Smooth muscle cell (in vitro differentiated cells): Measurements from ENCODE around the gene SLC28A3. TPM values are rescaled to one million over a fixed set of nuclear protein-coding genes. Genes with fewer than 3 reads are reported as not detected.

Experiments used
- DNase-seq: peaks from one replicate; lab custom pipeline; 2025; ENCODE audit not compliant: unreplicated experiment; lab: John Stamatoyannopoulos, UW
- H2AFZ ChIP-seq: fragments of 200-600 bp; sonication (generic); 2 replicates; pipeline ENCODE4 v1.6.0; 2016; ENCODE audit warnings: antibody characterized with exemption, low read depth, mild to moderate bottlenecking
- H3F3A ChIP-seq: fragments of 200-600 bp; sonication (generic); 2 replicates; pipeline ENCODE4 v1.6.0; 2017; ENCODE audit warnings: antibody characterized with exemption, low read depth
- H3K27ac ChIP-seq: fragments of 200-600 bp; sonication (generic); 2 replicates; pipeline ENCODE4 v1.5.1; 2016; ENCODE audit warnings: low read depth, mild to moderate bottlenecking
- H3K27me3 ChIP-seq: fragments of 200-600 bp; sonication (generic); 2 replicates; pipeline ENCODE4 v1.6.1; 2016; ENCODE audit warnings: low read depth, mild to moderate bottlenecking
- H3K36me3 ChIP-seq: fragments of 200-600 bp; sonication (generic); 2 replicates; pipeline ENCODE4 v1.5.1; 2016; ENCODE audit warnings: low read depth
- H3K4me1 ChIP-seq: fragments of 200-600 bp; sonication (generic); 2 replicates; pipeline ENCODE4 v1.5.1; 2016; ENCODE audit warnings: low read depth
- H3K4me2 ChIP-seq: fragments of 200-600 bp; sonication (generic); 2 replicates; pipeline ENCODE4 v1.6.0; 2016; ENCODE audit warnings: mild to moderate bottlenecking
- H3K4me3 ChIP-seq: fragments of 200-600 bp; sonication (generic); 2 replicates; pipeline ENCODE4 v1.5.1; 2016; ENCODE audit warnings: mild to moderate bottlenecking
- H3K79me2 ChIP-seq: fragments of 200-600 bp; sonication (generic); 2 replicates; pipeline ENCODE4 v1.6.0; 2016; ENCODE audit warnings: low read depth, mild to moderate bottlenecking
- H3K9ac ChIP-seq: fragments of 200-600 bp; sonication (generic); 2 replicates; pipeline ENCODE4 v1.6.0; 2016; ENCODE audit warnings: low read depth
- H3K9me3 ChIP-seq: fragments of 200-600 bp; sonication (generic); replicated peaks from 2 replicates; pipeline ENCODE4 v1.5.1; 2016; ENCODE audit warnings: low read depth
- H4K20me1 ChIP-seq: fragments of 200-600 bp; sonication (generic); 2 replicates; pipeline ENCODE4 v1.6.0; 2016; ENCODE audit warnings: low read depth
- CTCF ChIP-seq: fragments of 200-600 bp; sonication (generic); IDR thresholded peaks from 2 replicates; pipeline ENCODE4 v1.5.1; 2017; ENCODE audit warnings: borderline replicate concordance, mild to moderate bottlenecking, antibody characterized with exemption; ENCODE audit not compliant: insufficient read depth, poor library complexity, severe bottlenecking
- WGBS: methylation state at CpG from one replicate; pipeline ENCODE4 v1.1.7; 2016; ENCODE audit warnings: low lambda C conversion rate; 5-methylcytosine and 5-hydroxymethylcytosine counted together
- polyA plus RNA-seq: library from polyadenylated mRNA; unstranded; fragments of >200 nt; fragmentation: Nextera tagmentation; extraction: Ambion mirVana; gene quantifications from 2 replicates; pipeline ENCODE4 v1.2.1, GENCODE V29; 2016
- total RNA-seq: library from RNA; depleted of rRNA; stranded (reverse); fragments of >200 nt; gene quantifications from 2 replicates; pipeline ENCODE4 v1.2.3, GENCODE V29; 2014

The SLC28A3 gene
- total and polyA plus RNA-seq, 2 experiments from 2014 or later: 0.11 to 1.8 TPM

GRCh38 chr9:84304166-84304565, 36.4 kb downstream of the SLC28A3 start:
- no peaks in the 10 kb centered on the region for H3K27me3 ChIP-seq
- H3K4me3 ChIP-seq: no peak overlapping the region
- H3K4me2 ChIP-seq: no peak overlapping the region
- peaks cover 6% of the 10 kb centered on the region for H3F3A ChIP-seq
- H3K4me1 ChIP-seq: no peaks in the 10 kb centered on the region
- no peak overlapping the region for H3K9ac ChIP-seq
- WGBS: 42% methylated on average over 1 of the region's 1 CpG
- no peaks in the 10 kb centered on the region for H3K36me3 ChIP-seq
- TF ChIP-seq CTCF: no peak
- H2AFZ ChIP-seq: no peak overlapping the region
- H3K27ac ChIP-seq: no peak overlapping the region
- H3K9me3 ChIP-seq: no peaks in the 10 kb centered on the region
- no peaks in the 10 kb centered on the region for H4K20me1 ChIP-seq
- no peaks in the 10 kb centered on the region for H3K79me2 ChIP-seq
- no peak for DNase-seq

- Histone ChIP-seq H3F3A (peaks cover 6% of the 10 kb centered on the region), H3K4me1 (no peaks in the 10 kb centered on the region), H3K9ac (no peak overlapping the region), H3K9me3 (no peaks in the 10 kb centered on the region), H4K20me1 (no peaks in the 10 kb centered on the region), H3K27me3 (no peaks in the 10 kb centered on the region), H3K36me3 (no peaks in the 10 kb centered on the region), H3K4me3 (no peak overlapping the region), H3K27ac (no peak overlapping the region), H3K79me2 (no peaks in the 10 kb centered on the region), H3K4me2 (no peak overlapping the region), H2AFZ (no peak overlapping the region)
- no peak for TF ChIP-seq CTCF
- 96% methylated on average over 4 of the region's 4 CpGs for WGBS
- no peak for DNase-seq
These were observed 37.5 kb downstream of the SLC28A3 start for GRCh38 chr9:84303061-84303460.

- Histone ChIP-seq H3K36me3 (no peaks in the 10 kb centered on the region), H3K27me3 (no peaks in the 10 kb centered on the region), H3K27ac (no peak overlapping the region), H3K9me3 (no peaks in the 10 kb centered on the region), H3K9ac (no peak overlapping the region), H3K79me2 (no peaks in the 10 kb centered on the region), H3F3A (peaks cover 18% of the 10 kb centered on the region), H3K4me2 (no peak overlapping the region), H3K4me1 (peaks cover 7% of the 10 kb centered on the region), H2AFZ (no peak overlapping the region), H4K20me1 (no peaks in the 10 kb centered on the region), H3K4me3 (no peak overlapping the region)
- no peak for DNase-seq
- TF ChIP-seq CTCF: no peak
- 94% methylated on average over 3 of the region's 3 CpGs for WGBS
These were observed 38.7 kb downstream of the SLC28A3 start for GRCh38 chr9:84301851-84302250.

- Histone ChIP-seq H3K36me3 (no peaks in the 10 kb centered on the region), H3K4me3 (no peak overlapping the region)
These were observed 40.3 kb downstream of the SLC28A3 start for GRCh38 chr9:84300271-84300670.

More at GRCh38 chr9:84300271-84300670, 40.3 kb downstream of the SLC28A3 start:
- no peak for TF ChIP-seq CTCF
- Histone ChIP-seq H3K27me3 (no peaks in the 10 kb centered on the region), H3K4me1 (peaks cover 20% of the 10 kb centered on the region), H3K79me2 (no peaks in the 10 kb centered on the region), H3K4me2 (no peak overlapping the region), H3K27ac (no peak overlapping the region), H3F3A (peaks cover 25% of the 10 kb centered on the region), H3K9ac (no peak overlapping the region), H3K9me3 (no peaks in the 10 kb centered on the region), H2AFZ (no peak overlapping the region), H4K20me1 (no peaks in the 10 kb centered on the region)
- DNase-seq: no peak
- 31% methylated on average over 5 of the region's 5 CpGs for WGBS
